ENCODE measurements around the gene DPM2.

DPM2 gene

DNA sequence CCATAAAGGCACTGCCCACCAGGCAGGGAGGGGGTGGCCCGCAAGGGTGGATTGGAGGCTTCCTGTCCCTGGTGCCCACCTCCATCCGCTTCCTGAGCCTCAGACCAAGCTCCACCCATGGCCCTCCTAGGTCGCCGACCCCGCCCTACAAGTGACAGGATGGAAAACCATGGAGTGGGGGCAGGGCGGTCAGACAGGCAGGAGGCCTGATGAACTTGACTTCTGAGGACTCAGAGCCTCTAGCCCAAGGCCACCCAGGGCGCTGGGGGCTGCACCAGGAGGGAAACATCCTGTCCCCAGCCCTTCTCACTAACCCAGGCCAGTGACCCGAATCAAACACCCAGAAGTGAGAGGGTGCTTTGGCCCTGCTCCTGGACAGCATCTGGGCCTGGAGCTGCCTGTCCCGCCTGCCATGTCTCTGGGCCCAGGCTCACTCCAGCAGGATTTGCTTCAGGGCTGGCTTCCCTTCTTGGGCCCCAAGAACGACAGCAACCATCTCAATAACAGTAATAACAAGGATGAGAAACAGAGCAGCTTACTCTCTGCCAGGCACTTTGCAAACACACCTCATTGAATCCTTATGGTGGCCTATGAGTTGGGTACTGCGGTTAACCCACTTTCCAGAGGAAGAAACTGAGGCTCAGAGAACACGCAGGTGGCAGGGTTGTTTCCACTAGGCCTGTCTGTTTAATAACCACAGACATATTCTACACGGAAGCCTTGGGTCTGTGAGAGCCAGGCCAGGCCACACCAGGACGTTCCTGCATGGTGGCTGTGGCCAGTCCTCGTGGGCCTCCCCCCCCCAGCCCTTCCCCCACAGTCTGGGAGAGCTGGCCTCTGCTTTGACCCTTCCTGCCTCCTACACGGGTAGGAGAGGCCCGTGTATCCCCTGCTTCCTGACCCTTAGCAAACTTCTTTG, 33.8 kb downstream of the DPM2 start:
- TF ChIP-seq CTCF (IDR thresholded peaks at IDR 0.05; ENCODE audit: low read depth, low read length, missing control alignments) = no peak
- peak; percentile 76 for DNase-seq (ENCODE audit: low read depth)
- peak overlapping the region; percentile 55 for H3K4me3 ChIP-seq (ENCODE audit: low read depth, low read length)

DNA sequence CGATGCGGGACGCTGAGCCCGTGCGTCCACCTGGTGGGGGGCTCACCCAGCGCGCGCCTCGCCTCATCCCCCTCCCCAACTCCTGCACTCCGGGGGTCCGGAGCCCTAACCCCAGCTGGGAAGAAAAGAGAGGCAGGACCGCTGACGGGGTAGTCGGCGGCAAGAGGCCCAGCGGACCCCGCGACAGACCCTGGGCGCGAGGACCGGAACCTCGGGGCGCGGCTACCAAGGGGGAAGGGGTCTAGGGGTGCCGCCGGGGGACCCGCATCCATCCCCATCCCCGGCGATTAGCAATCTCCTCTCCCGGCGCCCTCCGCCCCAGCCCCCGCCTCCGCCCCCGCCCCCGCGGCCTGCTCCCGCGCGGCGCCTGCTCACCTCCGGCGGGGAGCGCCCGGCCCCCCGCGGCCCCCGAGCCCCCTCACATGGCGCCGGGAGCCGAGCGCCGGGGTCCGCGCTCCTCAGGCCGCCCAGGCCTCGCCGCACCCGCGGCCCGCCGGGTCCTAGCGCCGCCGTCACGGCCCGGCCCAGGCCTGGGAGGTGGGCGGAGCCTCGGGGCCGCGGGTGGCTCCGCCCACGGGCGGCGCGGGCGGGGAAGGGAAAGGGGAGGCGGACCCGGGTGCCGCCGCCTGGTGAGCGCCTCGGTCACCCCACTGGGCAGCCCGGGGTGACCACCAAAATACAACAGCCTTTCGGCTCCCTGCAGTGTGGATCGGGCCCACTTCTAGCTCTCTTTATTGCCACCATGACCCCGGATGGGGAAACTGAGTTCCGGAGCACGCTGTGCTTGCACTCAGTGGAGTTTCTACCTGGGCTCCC, 38.3 kb downstream of the DPM2 start, which contains the start of gene ST6GALNAC6:
ST6GALNAC6 (minus strand) TSS at position 476 of the 816 bp plus-strand sequence. CDS start 1,622 bp downstream, outside the sequence.
- no peak for TF ChIP-seq CTCF (IDR thresholded peaks at IDR 0.05; ENCODE audit: low read depth, low read length, missing control alignments)
- peak within 1 kb of the TSS; percentile 88 for H3K4me3 ChIP-seq (ENCODE audit: low read depth, low read length)
- no peak for DNase-seq (ENCODE audit: low read depth)

DNA sequence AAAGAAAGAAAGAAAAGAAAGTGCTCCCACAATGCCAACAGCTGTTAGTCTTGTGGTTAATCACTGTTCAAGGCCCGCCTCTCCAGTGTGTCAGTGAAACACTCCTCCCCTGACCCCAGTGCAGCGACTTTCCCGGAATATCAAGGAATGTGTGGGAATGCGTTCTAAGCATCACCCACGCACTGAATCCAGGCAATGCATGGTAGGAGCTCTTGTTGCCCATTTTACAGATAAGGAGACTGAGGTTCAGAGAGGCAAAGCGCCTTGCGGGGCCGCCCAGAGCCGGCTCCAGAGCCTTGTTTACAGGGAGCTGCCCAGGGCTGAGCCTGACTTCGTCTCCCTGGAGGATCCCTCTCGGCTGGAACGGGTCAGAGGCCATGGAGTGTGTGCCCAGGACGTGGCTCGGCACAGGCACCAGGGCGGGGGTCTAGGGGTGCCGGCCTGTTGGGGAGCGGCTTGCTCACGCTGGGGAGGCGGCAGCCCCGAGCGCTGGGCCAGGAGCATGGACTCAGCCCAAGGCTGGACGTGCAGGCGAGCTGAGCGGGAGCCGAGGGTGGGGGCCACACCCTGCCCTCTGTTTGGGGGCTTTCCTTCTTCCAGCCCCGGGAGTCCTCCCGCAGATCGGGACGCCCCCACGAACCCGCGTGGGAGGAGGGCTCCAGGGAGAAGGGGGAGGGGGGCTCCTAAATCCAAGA, 39.1 kb downstream of the DPM2 start:
- peak overlapping the region; percentile 88 for H3K4me3 ChIP-seq (ENCODE audit: low read depth, low read length)
- no peak for TF ChIP-seq CTCF (IDR thresholded peaks at IDR 0.05; ENCODE audit: low read depth, low read length, missing control alignments)
- no peak for DNase-seq (ENCODE audit: low read depth)

- no peak for DNase-seq (ENCODE audit: low read depth)
Observed at GRCh38 chr9:127897193-127897692, 40.4 kb downstream of the DPM2 start.

DNA sequence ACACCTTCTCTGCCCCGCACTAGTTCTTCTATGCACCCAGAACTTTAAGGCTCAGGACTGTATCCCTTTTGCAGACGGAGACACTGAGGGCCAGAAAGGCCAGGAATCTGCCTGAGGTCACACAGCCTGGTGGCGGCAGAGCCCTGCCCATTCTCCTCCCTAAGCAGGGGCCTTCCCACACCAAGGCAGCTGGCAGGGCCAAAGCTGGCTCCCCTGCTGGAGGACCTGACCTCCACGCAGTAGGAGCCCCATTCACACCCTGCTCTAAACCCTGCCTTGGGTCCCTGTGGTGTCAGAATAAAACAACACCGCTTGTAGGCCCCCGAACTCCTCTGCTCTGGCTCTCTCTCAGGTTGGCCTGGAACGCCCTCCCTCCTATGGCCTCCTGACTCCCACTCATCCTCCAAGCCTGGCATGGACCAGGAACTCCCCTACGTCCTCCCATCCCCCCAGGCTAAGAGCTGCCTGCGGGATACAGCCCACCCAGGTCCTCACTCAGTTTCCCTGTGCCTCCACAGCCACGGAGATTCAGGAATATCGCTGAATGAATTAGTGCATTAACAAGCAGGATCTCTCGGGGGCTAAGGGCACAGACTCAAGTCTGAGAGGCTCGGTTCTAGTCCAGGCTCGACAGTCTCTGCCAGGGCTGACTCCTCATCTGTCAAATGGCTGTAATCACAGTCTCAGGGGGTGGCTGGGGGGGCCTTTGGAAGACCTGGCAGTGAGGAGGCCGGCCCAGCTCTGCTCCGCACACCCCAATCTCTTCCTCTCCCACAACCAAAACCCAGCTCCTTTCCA, 41.1 kb downstream of the DPM2 start:
- no peak overlapping the region for H3K4me3 ChIP-seq (ENCODE audit: low read depth, low read length)
- TF ChIP-seq CTCF (IDR thresholded peaks at IDR 0.05; ENCODE audit: low read depth, low read length, missing control alignments) = no peak
- no peak for DNase-seq (ENCODE audit: low read depth)

More at GRCh38 chr9:127897193-127897692, 40.4 kb downstream of the DPM2 start:
- no peak overlapping the region for H3K4me3 ChIP-seq (ENCODE audit: low read depth, low read length)
- TF ChIP-seq CTCF (IDR thresholded peaks at IDR 0.05; ENCODE audit: low read depth, low read length, missing control alignments) = no peak

DNA sequence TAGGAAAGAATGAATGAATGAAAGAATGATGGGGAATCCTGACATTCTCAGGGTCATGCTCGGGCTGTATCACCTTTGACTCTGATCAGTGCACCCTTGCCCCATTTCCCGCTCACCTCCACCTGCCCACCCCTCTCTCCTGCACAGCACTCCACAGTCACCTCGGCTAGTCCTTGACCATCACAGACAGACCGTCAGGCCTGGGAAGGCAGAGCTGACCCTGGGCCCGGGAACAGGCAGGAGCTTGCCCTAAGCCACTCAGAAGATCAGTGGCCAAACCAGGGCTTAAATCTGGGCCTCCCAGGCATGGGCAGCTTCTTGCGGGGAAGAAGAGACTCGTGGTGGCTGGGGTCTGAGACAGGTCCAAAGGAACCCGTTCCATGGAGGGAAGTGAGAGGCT, 41.8 kb downstream of the DPM2 start:
- TF ChIP-seq CTCF (IDR thresholded peaks at IDR 0.05; ENCODE audit: low read depth, low read length, missing control alignments) = no peak
- no peak overlapping the region for H3K4me3 ChIP-seq (ENCODE audit: low read depth, low read length)
- DNase-seq (ENCODE audit: low read depth) = no peak
